Measurements from ENCODE around the gene STPG3. TPM values are rescaled to one million over a fixed set of nuclear protein-coding genes. Genes with fewer than 3 reads are reported as not detected.

STPG3 gene
- polyA plus RNA-seq, 1 of the 3 experiments (the other 2 are of a cell fraction) = not detected

GRCh38 chr9:137250329-137251193 is 525 bp upstream of the STPG3 start:
- Histone ChIP-seq H3K9me2 (no peaks in the 10 kb centered on the region), H4K20me1 (ENCODE audit: insufficient read depth) (no peaks in the 10 kb centered on the region), H3K36me3 (replicated peaks in 1 of 2; ENCODE audit: control insufficient read depth in 1 of 2, insufficient read depth in 2 of 2, low read length in 1 of 2) (no peaks in the 10 kb centered on the region), H2AFZ (ENCODE audit: low read depth) (no peak overlapping the region), H3K9ac (no peak overlapping the region), H3K79me2 (ENCODE audit: insufficient read depth) (peaks cover 4% of the 10 kb centered on the region), H3K9me3 (no peaks in the 10 kb centered on the region), H3K27me3 (ENCODE audit: insufficient read depth) (no peaks in the 10 kb centered on the region), H3F3A (replicated peaks; ENCODE audit: insufficient read depth) (no peaks in the 10 kb centered on the region), H3K4me3 (ENCODE audit: low read depth in 2 of 2, low read length in 1 of 2) (no peak overlapping the region), H3K4me1 (ENCODE audit: control insufficient read depth in 1 of 2, insufficient read depth in 2 of 2, low read depth in 1 of 2, low read length in 1 of 2) (peaks cover 0 to 14% of the 10 kb centered on the region in 2 experiments; a peak in 1 of 4 replicates), H3K27ac (ENCODE audit: low read depth in 2 of 2, low read length in 1 of 2) (no peak overlapping the region), H3K4me2 (no peak overlapping the region)
- CTCF ChIA-PET = interaction anchor here (1.7 to 8.2 kb wide), 3 partner anchors 11 to 52 kb away, joined by 4 to 38 read pairs (median 7); partner anchors contain the start of gene NRARP
- WGBS (ENCODE audit: low lambda C conversion rate) = 90% methylated on average over 9 of the region's 18 CpGs
- no peak for DNase-seq
- TF ChIP-seq RXRA (IDR thresholded peaks at IDR 0.05; ENCODE audit: borderline replicate concordance, low read depth) (no peak), YY1 (IDR thresholded peaks at IDR 0.05; ENCODE audit: low read depth) (no peak), GATA2 (CRISPR knock-in tag; IDR thresholded peaks at IDR 0.05) (no peak), IRF3 (IDR thresholded peaks at IDR 0.05; ENCODE audit: low read depth, low read length) (no peak), MAX (IDR thresholded peaks at IDR 0.05; ENCODE audit: low read depth) (no peak), POLR2AphosphoS5 (IDR thresholded peaks at IDR 0.05; ENCODE audit: low read depth, low read length) (no peak)
- POLR2A ChIA-PET = interaction anchor here (1.9 kb wide), 1 partner anchor 10 kb away, joined by 11 read pairs; the partner anchor contains the start of gene TUBB4B

GRCh38 chr9:137251490-137252268 is 593 bp downstream of the STPG3 start:
- no peak overlapping the region for H3K4me3 ChIP-seq (ENCODE audit: low read depth in 2 of 2, low read length in 1 of 2)
- H3K27me3 ChIP-seq (ENCODE audit: insufficient read depth) = no peaks in the 10 kb centered on the region
- H3K27ac ChIP-seq (ENCODE audit: low read depth in 2 of 2, low read length in 1 of 2) = no peak overlapping the region
- H4K20me1 ChIP-seq (ENCODE audit: insufficient read depth) = peaks cover 9% of the 10 kb centered on the region; the same call in 1 of the 2 replicates
- ChIA-PET CTCF (interaction anchor here (1.1 to 8.2 kb wide), 4 partner anchors 12 to 222 kb away, joined by 3 to 38 read pairs (median 6); partner anchors contain the start of gene NRARP), POLR2A (interaction anchor here (1.9 kb wide), 1 partner anchor 11 kb away, joined by 11 read pairs; the partner anchor contains the start of gene TUBB4B)
- H3K9me2 ChIP-seq = no peaks in the 10 kb centered on the region
- TF ChIP-seq CTCF (IDR thresholded peaks at IDR 0.05) (no peak), SMC3 (IDR thresholded peaks at IDR 0.05; ENCODE audit: low read depth, low read length) (no peak), NFIC (IDR thresholded peaks at IDR 0.05; ENCODE audit: borderline replicate concordance) (no peak), EZH2phosphoT487 (IDR thresholded peaks at IDR 0.05; ENCODE audit: borderline replicate concordance, low read depth) (no peak)
- peaks cover 0 to 23% of the 10 kb centered on the region in 2 experiments; a peak in 1 of 4 replicates for H3K4me1 ChIP-seq (ENCODE audit: control insufficient read depth in 1 of 2, insufficient read depth in 2 of 2, low read depth in 1 of 2, low read length in 1 of 2)
- DNase-seq = no peak
- H2AFZ ChIP-seq (ENCODE audit: low read depth) = no peak overlapping the region
- no peak overlapping the region for H3K9ac ChIP-seq
- WGBS (ENCODE audit: low lambda C conversion rate) = 90% methylated on average over 9 of the region's 22 CpGs
- no peaks in the 10 kb centered on the region for H3F3A ChIP-seq (replicated peaks; ENCODE audit: insufficient read depth)
- peaks cover 15% of the 10 kb centered on the region for H3K79me2 ChIP-seq (ENCODE audit: insufficient read depth)
- peaks cover 0 to 2% of the 10 kb centered on the region in 2 experiments for H3K36me3 ChIP-seq (replicated peaks in 1 of 2; ENCODE audit: control insufficient read depth in 1 of 2, insufficient read depth in 2 of 2, low read length in 1 of 2)
- H3K4me2 ChIP-seq = no peak overlapping the region
- H3K9me3 ChIP-seq = no peaks in the 10 kb centered on the region

Measured in SK-N-SH (cell line).